Suprapubic skin (tissue), 4 donors: ENCODE data around the gene LRRC43.

ENCODE experiments used
- EP300 ChIP-seq: sonication (generic); formaldehyde crosslinking; IDR thresholded peaks from one replicate; pipeline ENCODE4 v1.6.1; 2017; ENCODE audit warnings: antibody characterized with exemption
- POLR2AphosphoS5 ChIP-seq, 3 donors: sonication (generic); formaldehyde crosslinking; IDR thresholded peaks; one replicate each; pipeline ENCODE4 v1.6.1; 2017; ENCODE audit warnings: antibody characterized with exemption in 3 of 3
- TF ChIP-seq, protein P1 (sequence below), 2 donors: fragments of 200-600 bp in 1 of 2; fragments of 450-650 bp in 1 of 2; sonication (generic) in 1 of 2; IDR thresholded peaks; one replicate each; pipeline ENCODE4 v1.5.1; 2016 to 2019; ENCODE audit warnings: antibody characterized with exemption in 2 of 2, mild to moderate bottlenecking in 1 of 2, moderate library complexity in 1 of 2

DNA sequence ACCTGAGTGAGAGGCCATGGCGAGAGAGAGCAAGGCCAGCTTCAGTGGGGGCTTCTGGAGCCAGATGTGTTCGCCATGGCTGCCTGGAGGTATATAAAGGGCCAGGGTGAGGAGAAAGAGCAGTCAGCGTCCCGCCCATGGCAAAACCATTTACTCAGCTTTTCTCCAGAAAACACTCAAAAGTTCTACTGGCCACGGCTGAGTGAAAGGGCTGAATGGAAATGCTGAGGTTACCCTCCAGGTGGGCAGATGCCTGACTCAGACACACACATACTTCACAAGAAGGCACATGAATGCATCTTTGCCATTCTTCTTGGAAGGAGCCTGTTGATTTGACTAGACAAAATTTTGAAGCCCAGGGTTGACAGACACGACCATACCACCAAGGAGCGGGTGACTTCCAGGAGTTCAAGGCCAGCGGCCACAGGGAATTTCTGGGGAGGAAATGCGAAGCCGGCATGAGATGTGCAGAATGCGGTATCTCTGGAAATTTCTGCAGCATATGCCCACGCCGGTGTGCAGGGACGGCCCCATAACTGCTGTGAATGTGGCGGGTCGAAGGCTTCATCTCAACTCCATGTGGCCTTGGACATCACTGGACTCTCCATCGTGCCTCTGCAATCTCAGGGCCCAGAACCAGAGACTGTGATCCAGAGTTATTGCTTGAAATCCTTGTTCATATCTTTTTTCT is 8.6 kb upstream of the LRRC43 start, which contains the start of gene IL31:
- TF ChIP-seq, protein P1, sequence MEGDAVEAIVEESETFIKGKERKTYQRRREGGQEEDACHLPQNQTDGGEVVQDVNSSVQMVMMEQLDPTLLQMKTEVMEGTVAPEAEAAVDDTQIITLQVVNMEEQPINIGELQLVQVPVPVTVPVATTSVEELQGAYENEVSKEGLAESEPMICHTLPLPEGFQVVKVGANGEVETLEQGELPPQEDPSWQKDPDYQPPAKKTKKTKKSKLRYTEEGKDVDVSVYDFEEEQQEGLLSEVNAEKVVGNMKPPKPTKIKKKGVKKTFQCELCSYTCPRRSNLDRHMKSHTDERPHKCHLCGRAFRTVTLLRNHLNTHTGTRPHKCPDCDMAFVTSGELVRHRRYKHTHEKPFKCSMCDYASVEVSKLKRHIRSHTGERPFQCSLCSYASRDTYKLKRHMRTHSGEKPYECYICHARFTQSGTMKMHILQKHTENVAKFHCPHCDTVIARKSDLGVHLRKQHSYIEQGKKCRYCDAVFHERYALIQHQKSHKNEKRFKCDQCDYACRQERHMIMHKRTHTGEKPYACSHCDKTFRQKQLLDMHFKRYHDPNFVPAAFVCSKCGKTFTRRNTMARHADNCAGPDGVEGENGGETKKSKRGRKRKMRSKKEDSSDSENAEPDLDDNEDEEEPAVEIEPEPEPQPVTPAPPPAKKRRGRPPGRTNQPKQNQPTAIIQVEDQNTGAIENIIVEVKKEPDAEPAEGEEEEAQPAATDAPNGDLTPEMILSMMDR (IDR thresholded peaks at IDR 0.05), result no peak
- TF ChIP-seq EP300, result no peak
- no peak for TF ChIP-seq POLR2AphosphoS5 (IDR thresholded peaks at IDR 0.05)
